Measurements from ENCODE around the gene PLCB1.

- no peak for TF ChIP-seq POLR2A (IDR thresholded peaks at IDR 0.05)
- TF ChIP-seq CTCF (IDR thresholded peaks at IDR 0.05) = no peak
Measured at GRCh38 chr20:8690074-8690473, 558.0 kb downstream of the PLCB1 start.

Data from uterus (tissue), 2 donors.